Aorta (tissue), 5 donors: Measurements from ENCODE around the gene FOXR1. TPM values are rescaled to one million over a fixed set of nuclear protein-coding genes. Genes with fewer than 3 reads are reported as not detected.
"Not testable (repeated sequence)": the region's sequence is repeated elsewhere in the genome, so short reads cannot be mapped to it uniquely, and the experiment has no call there.

Source experiments
- ATAC-seq: fragments of 200-7000 bp; cut with Tn5 transposase; one replicate; pipeline ENCODE4 v1.9.1; 2022; ENCODE audit warnings: moderate library complexity; ENCODE audit not compliant: low FRiP score
- DNase-seq, 2 donors: peaks; one replicate each; pipeline ENCODE4 v3.0.0-alpha.2; 2020
- H3K27ac ChIP-seq, 2 donors: one replicate each; pipeline ENCODE4 v1.5.1; 2013; ENCODE audit warnings: low read length in 2 of 2, mild to moderate bottlenecking in 2 of 2, moderate library complexity in 2 of 2, control low read depth in 1 of 2, inconsistent platforms in 1 of 2, low read depth in 1 of 2
- H3K27me3 ChIP-seq, 2 donors: one replicate each; pipeline ENCODE4 v1.6.1; 2013; ENCODE audit warnings: control low read depth in 1 of 2, low read length in 1 of 2, mild to moderate bottlenecking in 1 of 2, moderate library complexity in 1 of 2; ENCODE audit not compliant: insufficient read depth in 2 of 2, control insufficient read depth in 1 of 2
- H3K36me3 ChIP-seq, 2 donors: one replicate each; pipeline ENCODE4 v1.6.1; 2013; ENCODE audit warnings: control low read depth in 1 of 2, low read length in 1 of 2, mild to moderate bottlenecking in 1 of 2; ENCODE audit not compliant: insufficient read depth in 2 of 2, control insufficient read depth in 1 of 2
- H3K4me1 ChIP-seq, 2 donors: one replicate each; pipeline ENCODE4 v1.6.1; 2013; ENCODE audit warnings: low read length in 2 of 2, control low read depth in 1 of 2, mild to moderate bottlenecking in 1 of 2, moderate library complexity in 1 of 2; ENCODE audit not compliant: insufficient read depth in 2 of 2, control insufficient read depth in 1 of 2
- H3K4me3 ChIP-seq, 2 donors: one replicate each; pipeline ENCODE4 v1.5.1; 2013; ENCODE audit warnings: low read length in 2 of 2, control low read depth in 1 of 2, mild to moderate bottlenecking in 1 of 2
- H3K9me3 ChIP-seq: one replicate; pipeline ENCODE4 v1.6.1; 2013; ENCODE audit warnings: mild to moderate bottlenecking, low read length; ENCODE audit not compliant: control insufficient read depth
- WGBS, 2 donors: extraction: QIAGEN DNeasy Blood & Tissue Kit; methylation state at CpG; one replicate each; pipeline ENCODE4 v1.1.7; 2013; 5-methylcytosine and 5-hydroxymethylcytosine counted together
- intact Hi-C, 2 donors: fragments of 100-400 bp; cut with DNase I; formaldehyde crosslinking; loops; one replicate each; pipeline versions ENCODE4 v1.14.2 to v1.15.0; 2022
- polyA plus RNA-seq, 2 donors: library from polyadenylated mRNA; stranded (reverse); fragments of 200-250 nt; gene quantifications; one replicate each; pipeline ENCODE4 v1.2.3, GENCODE V29; 2013
- total RNA-seq, 2 donors: library from RNA; stranded (reverse); fragmentation: NEBNext Ultra II Directional; extraction: Animal tissue kit (Norgen Biotek cat#: 25700); gene quantifications; one replicate each; pipeline ENCODE4 v1.2.1, GENCODE V29; 2021
- donor health status: healthy with polysubstance abuse.
- donor health status: Bipolar disorder and iron deficiency.
- donor health status: DM: no; HTN: no; CAD: no.
- donor health status: DM: no; HTN: no; CAD: no.
- donor health status: DM: yes; HTN: yes; CAD: no.

The FOXR1 gene
- total and polyA plus RNA-seq, 4 donors = not detected

DNA sequence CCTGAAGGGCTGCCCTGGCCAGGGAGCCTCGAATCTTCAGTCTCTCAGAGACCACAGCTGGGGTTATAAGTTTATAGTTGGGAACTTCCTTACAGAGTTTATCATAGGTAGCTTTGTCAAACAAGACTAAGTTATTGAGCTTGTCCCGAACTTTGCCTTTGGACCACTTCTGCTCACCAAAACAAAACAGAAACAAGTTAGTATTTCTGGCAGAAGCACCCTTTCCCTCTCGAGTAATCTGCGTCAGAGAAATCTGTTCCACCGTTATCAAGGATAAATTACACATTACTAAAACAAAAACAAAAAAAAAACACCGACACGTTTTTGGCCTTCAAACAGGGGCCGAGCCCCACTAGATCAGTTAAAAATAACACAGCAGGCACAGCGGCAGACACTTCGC, 45.8 kb downstream of the FOXR1 start:
- H3K9me3 ChIP-seq, ATAC-seq, H3K4me1 ChIP-seq, H3K27me3 ChIP-seq, DNase-seq, H3K36me3 ChIP-seq, intact Hi-C loops: not testable (repeated sequence)
- peak overlapping the region; percentile 52 to 75 for H3K4me3 ChIP-seq
- 6 to 7% methylated on average over 10 of the region's 10 CpGs for WGBS, 2 donors
- H3K27ac ChIP-seq = peak overlapping the region in 1 of 2 donors; percentile 3

DNA sequence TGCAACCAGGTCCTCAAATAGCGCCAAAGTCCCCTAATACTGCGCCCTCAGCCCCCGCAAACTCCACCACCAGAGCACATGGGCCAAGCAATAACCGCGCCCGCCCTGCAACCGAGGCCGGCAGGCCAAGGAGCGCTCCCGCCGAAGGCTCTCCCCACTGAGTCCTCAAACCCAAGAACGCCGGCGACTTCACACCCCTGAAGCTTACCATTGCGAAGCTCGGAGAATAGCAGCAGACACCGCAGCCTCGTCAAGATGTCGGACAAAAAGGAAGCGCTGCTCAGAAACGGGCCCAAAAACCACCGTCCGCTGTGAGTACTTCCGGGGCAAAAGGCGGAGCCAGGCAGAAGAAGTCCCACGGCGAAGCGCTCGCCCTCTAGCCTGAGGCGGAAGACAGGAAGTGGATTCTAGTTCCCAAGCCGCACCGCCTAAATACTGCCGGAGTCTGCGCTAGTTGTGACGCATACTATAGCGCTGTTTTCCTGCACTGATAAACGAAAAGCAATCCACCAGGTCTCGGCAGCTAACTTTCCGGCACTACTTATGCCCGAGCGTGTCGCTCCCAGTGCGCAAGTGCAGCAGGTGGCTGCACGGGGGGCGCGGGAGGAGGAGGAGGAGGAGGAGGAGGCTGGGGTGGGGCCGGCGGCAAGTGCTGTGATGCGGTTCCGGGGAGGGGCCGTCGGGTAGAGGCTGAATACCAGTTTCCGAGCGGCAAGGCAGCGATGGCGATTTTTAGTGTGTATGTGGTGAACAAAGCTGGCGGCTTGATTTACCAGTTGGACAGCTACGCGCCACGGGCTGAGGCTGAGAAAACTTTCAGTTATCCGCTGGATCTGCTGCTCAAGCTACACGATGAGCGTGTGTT, 46.7 kb downstream of the FOXR1 start, which contains the start of the genes RPS25 and TRAPPC4:
Gene RPS25 (minus strand): TSS at position 270 of the 865 bp plus-strand sequence. CDS start 59 bp downstream, at position 211.
Gene TRAPPC4 (plus strand): TSS at position 693 of the 865 bp plus-strand sequence. CDS start 30 bp downstream, at position 723.
- WGBS, 2 donors = 0% methylated on average over 61 to 63 of the region's 63 CpGs
- Histone ChIP-seq H3K27me3 (no peaks in the 10 kb centered on the region), H3K27ac (peak within 1 kb of the TSS; percentile 8 to 87), H3K9me3 (no peaks in the 10 kb centered on the region), H3K4me1 (no peaks in the 10 kb centered on the region), H3K4me3 (peak within 1 kb of the TSS; percentile 52 to 75), H3K36me3 (no peaks in the 10 kb centered on the region)
- ATAC-seq (peak; percentile 97), DNase-seq (peak; percentile 97 to 98)
- intact Hi-C loops = loop anchor here in 1 of 2 donors (2.0 kb wide), 1 partner anchor 20 kb away; the partner anchor contains the start of gene CENATAC

DNA sequence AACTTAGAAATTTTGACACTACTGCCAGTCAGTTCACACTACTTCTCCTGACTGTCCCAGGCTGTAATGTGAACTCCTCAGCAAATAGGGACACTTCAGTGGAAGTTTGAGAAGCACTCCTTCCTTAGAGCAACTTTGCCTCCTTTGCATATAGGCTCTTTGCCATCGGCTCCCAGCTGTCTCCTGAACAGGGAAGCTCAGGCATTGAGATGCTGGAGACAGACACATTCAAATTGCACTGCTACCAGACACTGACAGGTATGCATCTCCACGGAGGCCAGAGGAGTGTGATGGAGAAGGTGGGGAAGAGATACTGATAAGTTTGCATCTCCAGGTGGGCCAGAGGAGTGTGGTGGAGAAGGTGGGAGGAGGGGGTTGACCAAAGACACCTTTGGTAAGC, 48.4 kb downstream of the FOXR1 start:
- H3K4me1 ChIP-seq = no peaks in the 10 kb centered on the region
- no peak overlapping the region for H3K27ac ChIP-seq
- H3K27me3 ChIP-seq = no peaks in the 10 kb centered on the region
- no peak for DNase-seq
- no peak for ATAC-seq
- intact Hi-C loops = loop anchor here in 1 of 2 donors (2.0 kb wide), 1 partner anchor 21 kb away; the partner anchor contains the start of gene CENATAC
- 52 to 55% methylated on average over 2 of the region's 2 CpGs for WGBS, 2 donors
- H3K4me3 ChIP-seq = no peak overlapping the region
- no peaks in the 10 kb centered on the region for H3K9me3 ChIP-seq
- H3K36me3 ChIP-seq = no peaks in the 10 kb centered on the region

DNA sequence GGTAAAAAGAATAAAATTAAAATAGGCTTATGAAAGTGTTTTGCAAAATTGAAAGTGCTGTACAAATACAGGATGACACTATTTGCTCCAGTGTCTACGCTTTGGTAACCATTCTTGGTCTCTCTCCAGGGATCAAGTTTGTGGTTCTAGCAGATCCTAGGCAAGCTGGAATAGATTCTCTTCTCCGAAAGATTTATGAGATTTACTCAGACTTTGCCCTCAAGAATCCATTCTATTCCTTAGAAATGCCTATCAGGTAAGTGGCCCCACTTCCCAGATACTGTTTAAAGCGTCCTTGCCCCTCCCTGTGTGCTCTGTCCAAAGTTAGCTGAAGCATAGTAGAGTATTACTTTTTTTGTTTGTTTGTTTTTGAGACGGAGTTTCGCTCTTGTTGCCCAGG, 50.1 kb downstream of the FOXR1 start:
- intact Hi-C loops = no loop called here
- Histone ChIP-seq H3K27me3 (no peaks in the 10 kb centered on the region), H3K36me3 (no peaks in the 10 kb centered on the region), H3K9me3 (no peaks in the 10 kb centered on the region), H3K27ac (no peak overlapping the region), H3K4me3 (no peak overlapping the region), H3K4me1 (no peaks in the 10 kb centered on the region)
- DNase-seq (no peak), ATAC-seq (no peak)
- 79 to 82% methylated on average over 5 of the region's 5 CpGs for WGBS, 2 donors

DNA sequence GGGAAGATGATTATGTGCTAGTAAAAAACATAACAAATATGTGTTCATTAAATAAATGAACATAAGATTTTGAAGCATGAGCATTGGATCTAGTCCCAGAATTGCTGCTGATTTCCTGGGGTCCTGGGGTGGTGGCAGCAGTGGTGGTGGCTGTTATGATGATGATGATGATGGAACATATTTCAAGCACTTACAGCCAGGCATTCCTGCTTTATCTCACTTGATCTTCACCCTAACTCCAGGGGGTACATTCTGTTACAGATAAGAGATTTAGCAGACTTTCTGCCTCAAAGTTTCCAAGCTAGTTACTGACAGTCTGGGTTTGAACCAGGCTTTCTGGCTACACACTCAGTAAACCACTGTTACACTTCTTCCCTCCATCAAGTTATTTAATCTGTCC, 52.2 kb downstream of the FOXR1 start:
- DNase-seq (no peak), ATAC-seq (no peak)
- H3K4me3 ChIP-seq = no peak overlapping the region
- H3K9me3 ChIP-seq = no peaks in the 10 kb centered on the region
- H3K36me3 ChIP-seq = no peaks in the 10 kb centered on the region
- no peaks in the 10 kb centered on the region for H3K4me1 ChIP-seq
- H3K27ac ChIP-seq = no peak overlapping the region
- intact Hi-C loops = no loop called here
- H3K27me3 ChIP-seq = no peaks in the 10 kb centered on the region

DNA sequence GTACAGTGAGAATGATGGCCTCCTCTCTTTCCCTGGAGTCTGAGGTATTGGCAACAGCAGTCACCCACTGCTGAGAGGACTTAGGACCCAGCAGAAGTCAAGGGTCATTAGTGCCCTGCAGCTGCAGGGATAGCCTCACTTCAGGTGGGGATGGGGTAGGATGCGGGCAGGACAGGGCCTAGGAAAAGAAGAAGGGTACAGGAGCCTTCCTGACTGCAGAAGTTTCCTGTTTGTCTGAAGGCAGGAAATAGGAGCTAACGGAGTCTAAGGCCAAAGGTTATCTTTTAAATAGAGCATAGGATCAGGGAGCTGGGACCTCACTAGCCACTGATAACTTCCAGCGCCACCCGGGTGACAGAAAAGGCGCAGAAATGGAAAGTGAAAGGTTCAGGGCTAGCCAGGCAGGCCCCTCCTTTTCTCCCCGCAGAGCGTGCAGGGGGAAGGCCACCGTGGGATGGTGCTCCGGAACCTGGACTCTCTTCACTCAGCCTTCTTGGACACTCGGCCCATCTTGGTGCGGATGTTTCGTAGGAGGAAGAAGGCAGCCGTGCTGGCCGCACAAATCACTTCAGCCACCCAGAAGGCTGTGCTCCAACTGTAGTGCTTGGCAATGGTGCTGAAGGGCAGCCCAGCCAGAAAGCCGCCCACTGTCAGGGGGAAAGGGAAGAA, 53.0 kb downstream of the FOXR1 start:
- Histone ChIP-seq H3K4me1 (no peaks in the 10 kb centered on the region), H3K36me3 (no peaks in the 10 kb centered on the region), H3K4me3 (no peak overlapping the region), H3K9me3 (no peaks in the 10 kb centered on the region), H3K27ac (no peak overlapping the region), H3K27me3 (no peaks in the 10 kb centered on the region)
- WGBS, 2 donors = 57 to 58% methylated on average over 15 of the region's 15 CpGs
- peak; percentile 16 for ATAC-seq
- no peak for DNase-seq
- intact Hi-C loops = loop anchor here in 1 of 2 donors (5.0 kb wide), 1 partner anchor 43 kb away; the partner anchor contains the start of gene VPS11

DNA sequence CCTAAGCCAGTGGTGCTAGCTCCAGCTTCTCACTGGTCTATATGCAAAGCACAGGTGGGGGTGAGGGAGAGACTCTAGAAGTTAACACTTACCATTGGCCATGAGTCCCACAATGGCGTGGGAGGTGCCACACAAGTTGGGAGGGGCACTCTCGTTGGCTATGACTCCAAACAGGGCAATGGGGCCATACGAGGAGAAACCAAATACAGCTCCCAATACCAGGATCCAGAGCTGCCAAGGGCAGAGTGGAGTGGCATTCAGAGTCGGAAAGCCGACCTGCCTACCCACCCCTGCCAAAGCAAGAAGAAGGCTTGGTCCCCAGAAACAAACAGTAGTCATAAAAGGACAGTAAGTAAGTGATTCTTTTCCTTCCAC, 53.5 kb downstream of the FOXR1 start:
- Histone ChIP-seq H3K4me1 (no peaks in the 10 kb centered on the region), H3K4me3 (no peak overlapping the region), H3K27me3 (no peaks in the 10 kb centered on the region), H3K36me3 (no peaks in the 10 kb centered on the region), H3K9me3 (no peaks in the 10 kb centered on the region), H3K27ac (no peak overlapping the region)
- DNase-seq (no peak), ATAC-seq (no peak)
- WGBS, 2 donors = 43 to 52% methylated on average over 5 of the region's 5 CpGs
- intact Hi-C loops = loop anchor here in 1 of 2 donors (5.0 kb wide), 1 partner anchor 42 kb away; the partner anchor contains the start of gene VPS11

DNA sequence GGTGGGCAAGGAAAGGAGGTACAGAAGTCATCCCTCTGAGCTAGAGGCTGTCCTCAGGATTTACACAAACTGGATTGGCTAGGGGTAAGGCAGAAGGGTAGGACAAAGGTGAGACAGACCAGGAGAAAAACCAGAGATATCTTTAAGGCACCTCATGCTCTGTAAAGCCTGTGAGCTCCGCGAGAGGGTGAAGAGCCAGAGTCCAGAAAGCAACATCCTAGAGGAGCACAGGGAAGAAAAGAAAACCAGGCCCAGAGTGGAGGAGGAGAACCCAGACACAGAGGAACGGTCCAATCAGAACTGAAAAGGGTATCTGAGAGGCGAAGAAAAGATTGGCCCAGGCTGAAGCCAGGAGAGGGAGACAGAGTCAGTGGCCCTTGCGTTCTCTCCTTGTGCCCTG, 54.0 kb downstream of the FOXR1 start:
- intact Hi-C loops = loop anchor here in 1 of 2 donors (5.0 kb wide), 1 partner anchor 42 kb away; the partner anchor contains the start of gene VPS11

More for the DNA sequence above, 54.0 kb downstream of the FOXR1 start:
- Histone ChIP-seq H3K27ac (no peak overlapping the region), H3K27me3 (no peaks in the 10 kb centered on the region), H3K4me3 (no peak overlapping the region), H3K9me3 (no peaks in the 10 kb centered on the region), H3K4me1 (no peaks in the 10 kb centered on the region), H3K36me3 (no peaks in the 10 kb centered on the region)
- ATAC-seq (no peak), DNase-seq (no peak)
- WGBS, 2 donors = 80 to 81% methylated on average over 5 of the region's 5 CpGs
